Activated T-helper 17 cell treated with anti-CD3 and anti-CD28 coated beads, Interleukin-2, amount 50 U/mL, for 72 hours (primary cell): ENCODE data around the gene ITGBL1. TPM values are rescaled to one million over a fixed set of nuclear protein-coding genes. Genes with fewer than 3 reads are reported as not detected.

Experiments
- ATAC-seq: fragments of 150-1000 bp; cut with Tn5 transposase; replicated peaks from 2 replicates; pipeline ENCODE4 v1.10.0; 2021; ENCODE audit warnings: mild to moderate bottlenecking, moderate library complexity
- H3K27ac Mint-ChIP-seq: one replicate; pipeline ENCODE4 v1.8.0; 2022; ENCODE audit warnings: mixed read lengths
- H3K27me3 Mint-ChIP-seq: one replicate; pipeline ENCODE4 v1.8.0; 2022; ENCODE audit warnings: mixed read lengths
- H3K36me3 Mint-ChIP-seq: one replicate; pipeline ENCODE4 v1.8.0; 2022; ENCODE audit warnings: low read depth, mild to moderate bottlenecking, mixed read lengths
- H3K4me1 Mint-ChIP-seq: one replicate; pipeline ENCODE4 v1.8.0; 2022; ENCODE audit warnings: mixed read lengths
- H3K4me3 Mint-ChIP-seq: one replicate; pipeline ENCODE4 v1.8.0; 2022; ENCODE audit warnings: mild to moderate bottlenecking, mixed read lengths
- H3K9me3 Mint-ChIP-seq: one replicate; pipeline ENCODE4 v1.8.0; 2022; ENCODE audit warnings: mixed read lengths
- total RNA-seq, 2 donors: library from RNA; stranded (reverse); gene quantifications; one replicate each; pipeline ENCODE4 v1.2.3, GENCODE V29; 2022

The ITGBL1 gene
- total RNA-seq, 2 donors from 2014 or later, result 0.05 TPM; not detected in 1

DNA sequence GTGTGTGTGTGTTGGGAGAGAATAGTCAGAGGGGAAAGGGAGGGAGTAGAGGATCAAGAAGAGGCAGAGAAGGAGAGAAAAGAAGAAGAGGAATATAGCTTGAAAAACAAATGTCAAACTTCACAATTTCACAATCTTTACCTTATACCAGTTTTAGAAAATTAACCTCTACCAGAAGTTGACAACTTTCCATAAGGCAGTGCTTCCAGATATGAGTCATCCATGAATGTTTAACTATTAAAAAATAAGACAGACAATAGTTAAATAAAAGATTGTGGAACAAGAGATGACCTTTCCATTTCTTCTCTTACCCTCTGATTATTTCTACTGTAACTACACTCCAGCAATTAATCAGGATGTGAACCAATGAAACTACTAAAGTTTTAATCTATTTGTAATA, 229.4 kb downstream of the ITGBL1 start:
- Mint-ChIP-seq H3K4me1 (no peaks in the 10 kb centered on the region), H3K36me3 (no peaks in the 10 kb centered on the region)
- no peak for ATAC-seq

DNA sequence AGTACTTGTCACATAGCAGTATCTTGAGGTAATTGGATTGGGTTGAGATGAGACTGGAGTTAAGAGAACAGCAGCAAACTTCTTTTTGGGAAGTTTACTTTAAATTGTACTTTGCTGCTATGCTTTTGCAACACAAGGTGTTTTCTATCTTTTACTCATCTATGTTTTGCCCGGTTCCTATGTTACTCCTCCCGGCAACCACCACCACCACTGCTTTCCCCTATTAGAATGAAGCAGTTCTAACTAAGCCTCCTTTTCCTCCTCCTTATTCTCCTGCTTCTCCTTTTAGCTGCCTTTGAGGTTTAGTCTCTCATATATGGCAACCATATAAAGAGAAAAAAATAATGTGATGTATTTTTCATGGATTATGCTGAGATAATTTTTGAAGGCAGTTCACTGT, 233.5 kb downstream of the ITGBL1 start:
- ATAC-seq, result no peak
- H3K9me3 Mint-ChIP-seq, result no peaks in the 10 kb centered on the region
- H3K4me3 Mint-ChIP-seq, result no peak overlapping the region
- H3K27ac Mint-ChIP-seq, result no peak overlapping the region
- H3K27me3 Mint-ChIP-seq, result peaks cover 37% of the 10 kb centered on the region
- H3K4me1 Mint-ChIP-seq, result no peaks in the 10 kb centered on the region
- H3K36me3 Mint-ChIP-seq, result no peaks in the 10 kb centered on the region

More for the DNA sequence above, 229.4 kb downstream of the ITGBL1 start:
- Mint-ChIP-seq H3K4me3 (no peak overlapping the region), H3K27me3 (peaks cover 32% of the 10 kb centered on the region), H3K27ac (no peak overlapping the region), H3K9me3 (no peaks in the 10 kb centered on the region)

- Mint-ChIP-seq H3K4me3 (no peak overlapping the region), H3K36me3 (no peaks in the 10 kb centered on the region), H3K27me3 (peaks cover 20% of the 10 kb centered on the region), H3K4me1 (no peaks in the 10 kb centered on the region), H3K27ac (no peak overlapping the region), H3K9me3 (no peaks in the 10 kb centered on the region)
- ATAC-seq, result no peak
Observed at GRCh38 chr13:101690871-101691270, 238.4 kb downstream of the ITGBL1 start.

DNA sequence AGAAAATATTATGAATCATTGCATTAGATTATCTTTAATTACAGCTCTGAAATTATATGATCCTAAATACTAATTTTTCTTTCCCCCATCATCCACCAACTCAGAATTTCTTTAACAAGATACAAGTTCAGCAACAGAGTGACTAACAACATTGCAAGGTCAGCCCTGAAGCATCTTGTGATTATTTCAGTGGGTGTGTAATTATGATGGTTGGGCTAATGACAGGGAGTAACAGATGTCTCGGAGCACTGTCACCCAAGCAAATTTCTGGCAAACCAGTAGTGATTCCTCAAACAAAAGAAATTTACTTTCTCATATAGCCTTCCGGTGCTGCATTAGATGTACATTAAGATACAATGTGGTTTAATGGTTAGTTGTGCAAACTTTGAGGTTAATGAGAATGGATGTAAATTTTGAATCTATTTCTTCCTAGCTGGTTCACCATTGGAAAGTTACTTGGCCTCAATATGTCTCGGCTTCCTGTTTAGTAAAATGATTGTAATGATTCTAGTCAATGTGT, 238.9 kb downstream of the ITGBL1 start:
- Mint-ChIP-seq H3K9me3 (no peaks in the 10 kb centered on the region), H3K4me1 (no peaks in the 10 kb centered on the region), H3K36me3 (no peaks in the 10 kb centered on the region), H3K27ac (no peak overlapping the region), H3K27me3 (peaks cover 17% of the 10 kb centered on the region), H3K4me3 (no peak overlapping the region)
- ATAC-seq, result no peak

DNA sequence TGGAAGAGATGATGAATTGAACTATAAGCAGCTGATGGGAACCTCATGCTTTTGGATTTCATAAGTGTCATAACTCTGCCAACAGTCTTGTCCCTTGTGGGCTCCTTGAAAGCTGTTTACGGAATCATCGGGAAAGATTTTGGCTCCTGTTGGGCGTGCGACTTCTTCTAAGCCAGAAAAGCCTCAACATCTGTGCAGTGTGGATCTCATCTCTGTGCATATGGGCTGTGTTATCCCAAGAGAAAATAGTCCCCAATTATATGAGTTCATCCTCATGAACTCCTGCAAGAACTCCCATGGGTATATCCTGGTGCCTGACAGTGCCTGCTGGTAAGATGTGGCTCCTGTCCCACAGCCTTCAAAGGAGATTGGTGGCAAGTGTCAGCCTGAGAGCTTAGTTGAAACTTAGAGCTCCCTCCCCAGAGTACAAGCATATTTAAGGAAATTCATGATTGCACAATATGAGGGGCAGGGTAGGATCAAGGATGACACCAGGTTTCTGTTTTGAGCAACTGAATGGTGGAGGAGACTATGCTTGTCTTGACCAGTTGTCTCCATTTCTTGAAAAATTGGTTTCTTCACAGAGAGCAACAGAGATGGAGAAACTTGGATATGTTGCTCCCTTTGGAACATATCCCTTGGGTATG, 243.5 kb downstream of the ITGBL1 start:
- no peaks in the 10 kb centered on the region for H3K36me3 Mint-ChIP-seq
- no peaks in the 10 kb centered on the region for H3K9me3 Mint-ChIP-seq
- peaks cover 5% of the 10 kb centered on the region for H3K27me3 Mint-ChIP-seq
- H3K4me1 Mint-ChIP-seq, result no peaks in the 10 kb centered on the region
- no peak overlapping the region for H3K4me3 Mint-ChIP-seq
- H3K27ac Mint-ChIP-seq, result no peak overlapping the region
- no peak for ATAC-seq

- H3K36me3 Mint-ChIP-seq, result no peaks in the 10 kb centered on the region
- H3K27me3 Mint-ChIP-seq, result peaks cover 5% of the 10 kb centered on the region
- no peak overlapping the region for H3K4me3 Mint-ChIP-seq
- no peaks in the 10 kb centered on the region for H3K9me3 Mint-ChIP-seq
- H3K4me1 Mint-ChIP-seq, result no peaks in the 10 kb centered on the region
- H3K27ac Mint-ChIP-seq, result no peak overlapping the region
- ATAC-seq, result no peak
Observed at GRCh38 chr13:101697745-101698144, 245.3 kb downstream of the ITGBL1 start.

GRCh38 chr13:101698400-101698799, 245.9 kb downstream of the ITGBL1 start:
- H3K36me3 Mint-ChIP-seq, result no peaks in the 10 kb centered on the region
- no peaks in the 10 kb centered on the region for H3K4me1 Mint-ChIP-seq
- H3K27ac Mint-ChIP-seq, result no peak overlapping the region
- H3K27me3 Mint-ChIP-seq, result peaks cover 7% of the 10 kb centered on the region
- no peak overlapping the region for H3K4me3 Mint-ChIP-seq
- no peak for ATAC-seq
- H3K9me3 Mint-ChIP-seq, result no peaks in the 10 kb centered on the region

- H3K27me3 Mint-ChIP-seq, result peaks cover 7% of the 10 kb centered on the region
- no peak overlapping the region for H3K27ac Mint-ChIP-seq
- H3K9me3 Mint-ChIP-seq, result no peaks in the 10 kb centered on the region
- H3K4me1 Mint-ChIP-seq, result no peaks in the 10 kb centered on the region
- no peak for ATAC-seq
- H3K4me3 Mint-ChIP-seq, result no peak overlapping the region
- no peaks in the 10 kb centered on the region for H3K36me3 Mint-ChIP-seq
Observed at GRCh38 chr13:101700598-101700997, 248.1 kb downstream of the ITGBL1 start.

- H3K4me1 Mint-ChIP-seq, result peaks cover 5% of the 10 kb centered on the region
- ATAC-seq, result no peak
Observed at GRCh38 chr13:101703081-101703480, 250.6 kb downstream of the ITGBL1 start.

GRCh38 chr13:101703838-101704237, 251.4 kb downstream of the ITGBL1 start:
- Mint-ChIP-seq H3K4me1 (peaks cover 5% of the 10 kb centered on the region), H3K36me3 (no peaks in the 10 kb centered on the region), H3K4me3 (no peak overlapping the region), H3K9me3 (no peaks in the 10 kb centered on the region), H3K27ac (no peak overlapping the region), H3K27me3 (peaks cover 7% of the 10 kb centered on the region)
- ATAC-seq, result no peak

More at GRCh38 chr13:101703081-101703480, 250.6 kb downstream of the ITGBL1 start:
- Mint-ChIP-seq H3K9me3 (no peaks in the 10 kb centered on the region), H3K36me3 (no peaks in the 10 kb centered on the region), H3K27ac (no peak overlapping the region), H3K4me3 (no peak overlapping the region), H3K27me3 (peaks cover 7% of the 10 kb centered on the region)

- Mint-ChIP-seq H3K4me3 (no peak overlapping the region), H3K27me3 (peaks cover 17% of the 10 kb centered on the region), H3K4me1 (peaks cover 5% of the 10 kb centered on the region), H3K9me3 (no peaks in the 10 kb centered on the region), H3K36me3 (no peaks in the 10 kb centered on the region), H3K27ac (no peak overlapping the region)
- peak; percentile 60 for ATAC-seq
Observed at GRCh38 chr13:101706651-101707050, 254.2 kb downstream of the ITGBL1 start.

- H3K36me3 Mint-ChIP-seq, result no peaks in the 10 kb centered on the region
- no peak for ATAC-seq
- peaks cover 17% of the 10 kb centered on the region for H3K27me3 Mint-ChIP-seq
- no peak overlapping the region for H3K4me3 Mint-ChIP-seq
- H3K9me3 Mint-ChIP-seq, result no peaks in the 10 kb centered on the region
- peaks cover 5% of the 10 kb centered on the region for H3K4me1 Mint-ChIP-seq
- no peak overlapping the region for H3K27ac Mint-ChIP-seq
Observed at GRCh38 chr13:101707659-101708058, 255.2 kb downstream of the ITGBL1 start.

GRCh38 chr13:101708115-101708514, 255.6 kb downstream of the ITGBL1 start:
- Mint-ChIP-seq H3K36me3 (no peaks in the 10 kb centered on the region), H3K4me3 (no peak overlapping the region), H3K27ac (no peak overlapping the region), H3K9me3 (no peaks in the 10 kb centered on the region), H3K4me1 (peaks cover 5% of the 10 kb centered on the region), H3K27me3 (peaks cover 17% of the 10 kb centered on the region)
- ATAC-seq, result no peak

DNA sequence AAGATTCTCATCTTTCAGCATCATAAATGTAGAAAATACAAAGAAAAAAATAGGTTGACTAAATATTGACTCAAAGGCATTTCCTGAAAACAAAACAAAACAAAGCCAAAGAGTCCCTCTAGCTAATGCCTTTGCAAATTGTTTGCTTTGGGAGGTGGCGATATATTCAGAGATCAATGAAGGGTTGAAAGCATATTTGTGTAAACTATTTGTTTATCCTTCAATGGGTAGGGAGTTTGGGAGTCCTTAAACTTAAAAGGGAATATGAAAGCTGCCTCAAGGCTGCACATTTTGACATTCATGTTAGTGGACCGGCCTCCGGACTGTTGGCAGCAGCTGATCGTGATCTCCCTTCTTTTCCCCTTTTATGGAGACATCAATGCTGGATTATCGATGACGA, 257.5 kb downstream of the ITGBL1 start:
- Mint-ChIP-seq H3K27me3 (peaks cover 17% of the 10 kb centered on the region), H3K4me1 (peaks cover 5% of the 10 kb centered on the region), H3K4me3 (no peak overlapping the region), H3K9me3 (no peaks in the 10 kb centered on the region), H3K27ac (no peak overlapping the region), H3K36me3 (no peaks in the 10 kb centered on the region)
- ATAC-seq, result no peak

GRCh38 chr13:101711307-101712025, 259.0 kb downstream of the ITGBL1 start:
- no peaks in the 10 kb centered on the region for H3K36me3 Mint-ChIP-seq
- H3K4me1 Mint-ChIP-seq, result peaks cover 4% of the 10 kb centered on the region
- no peak overlapping the region for H3K27ac Mint-ChIP-seq
- H3K4me3 Mint-ChIP-seq, result no peak overlapping the region
- H3K27me3 Mint-ChIP-seq, result peaks cover 19% of the 10 kb centered on the region
- no peak for ATAC-seq
- H3K9me3 Mint-ChIP-seq, result no peaks in the 10 kb centered on the region
